ENCODE measurements around the gene RNF149.

The RNF149 gene

DNA sequence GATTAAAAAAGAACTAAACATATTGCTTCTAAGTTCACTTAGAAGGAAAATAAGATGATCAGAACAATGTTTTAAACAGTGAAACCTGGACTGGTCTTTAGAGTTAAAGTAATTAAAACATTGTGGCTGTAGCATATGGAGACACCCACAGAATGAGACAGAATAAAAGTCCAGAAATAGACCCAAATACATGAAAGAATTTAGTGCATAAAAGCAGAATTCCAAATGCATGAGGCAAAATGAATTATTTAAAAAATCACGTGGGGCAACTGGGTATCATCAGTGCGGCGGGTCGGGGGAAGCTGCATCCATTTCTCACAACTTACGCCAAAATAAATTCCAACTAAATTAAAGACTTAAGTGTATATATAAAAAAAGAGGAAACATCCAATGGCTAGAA is 12.1 kb downstream of the RNF149 start:
- DNase-seq (ENCODE audit: low read depth, low spot score), result no peak

DNA sequence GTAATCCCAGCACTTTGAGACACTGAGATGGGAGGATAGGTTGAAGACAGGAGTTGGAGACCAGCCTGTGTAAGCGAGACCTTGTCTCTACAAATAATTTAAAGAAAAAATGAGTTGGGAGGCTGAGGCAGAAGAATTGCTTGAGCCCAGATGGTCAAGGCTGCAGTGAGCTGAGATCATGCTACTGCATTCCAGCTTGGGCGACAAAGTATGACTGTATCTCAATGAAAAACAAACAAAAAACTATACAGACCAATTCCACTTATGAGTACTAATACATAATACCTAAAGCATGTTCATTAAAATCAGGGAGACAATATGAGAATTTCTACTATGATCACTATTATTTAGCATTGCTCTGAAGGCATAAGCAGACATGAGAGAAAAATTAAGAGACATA is 12.6 kb downstream of the RNF149 start:
- DNase-seq (ENCODE audit: low read depth, low spot score), result no peak

GRCh38 chr2:101294861-101295260 is 13.6 kb downstream of the RNF149 start:
- DNase-seq (ENCODE audit: low read depth, low spot score), result no peak

GRCh38 chr2:101293544-101293943 is 15.0 kb downstream of the RNF149 start:
- no peak for DNase-seq (ENCODE audit: low read depth, low spot score)

DNA sequence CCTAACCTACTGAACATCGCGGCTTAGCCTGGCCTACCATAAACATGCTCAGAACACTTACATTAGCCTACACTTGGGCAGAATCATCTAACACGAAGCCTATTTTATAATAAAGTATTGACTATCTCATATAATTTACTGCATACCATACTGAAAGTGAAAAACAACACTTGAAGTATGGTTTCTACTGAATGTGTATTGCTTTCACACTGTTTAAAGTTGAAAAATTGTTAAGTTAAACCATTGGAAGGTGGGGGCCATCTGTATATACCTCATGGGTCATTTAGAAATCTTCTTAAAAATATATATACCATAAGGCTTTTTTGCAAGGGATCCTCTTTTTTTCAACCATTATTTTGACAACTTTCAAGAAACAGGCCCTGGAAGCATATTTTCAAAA is 16.5 kb downstream of the RNF149 start:
- no peak for DNase-seq (ENCODE audit: low read depth, low spot score)

- DNase-seq (ENCODE audit: low read depth, low spot score), result no peak
Measured at GRCh38 chr2:101290711-101291110, 17.8 kb downstream of the RNF149 start.

- no peak for DNase-seq (ENCODE audit: low read depth, low spot score)
Measured at GRCh38 chr2:101287303-101287702, 21.2 kb downstream of the RNF149 start.

DNA sequence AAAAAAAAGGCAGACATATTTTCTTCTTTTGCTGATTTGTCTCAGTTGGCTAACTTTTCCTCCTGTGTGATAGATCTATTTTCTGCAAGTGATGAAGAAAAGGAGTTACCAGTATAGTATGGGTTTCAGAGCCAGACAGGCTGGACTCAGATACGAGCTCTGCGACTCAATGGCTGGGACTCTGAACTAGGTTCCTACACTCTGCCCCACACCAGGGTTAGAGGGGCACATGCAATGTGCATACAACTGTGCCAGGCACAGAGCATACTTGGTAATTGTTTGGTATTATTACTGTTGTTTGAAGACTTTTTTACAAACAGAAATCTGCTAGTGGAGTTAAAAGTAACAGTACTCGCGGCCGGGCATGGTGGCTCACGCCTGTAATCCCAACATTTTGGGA is 21.8 kb downstream of the RNF149 start:
- no peak for DNase-seq (ENCODE audit: low read depth, low spot score)

DNA sequence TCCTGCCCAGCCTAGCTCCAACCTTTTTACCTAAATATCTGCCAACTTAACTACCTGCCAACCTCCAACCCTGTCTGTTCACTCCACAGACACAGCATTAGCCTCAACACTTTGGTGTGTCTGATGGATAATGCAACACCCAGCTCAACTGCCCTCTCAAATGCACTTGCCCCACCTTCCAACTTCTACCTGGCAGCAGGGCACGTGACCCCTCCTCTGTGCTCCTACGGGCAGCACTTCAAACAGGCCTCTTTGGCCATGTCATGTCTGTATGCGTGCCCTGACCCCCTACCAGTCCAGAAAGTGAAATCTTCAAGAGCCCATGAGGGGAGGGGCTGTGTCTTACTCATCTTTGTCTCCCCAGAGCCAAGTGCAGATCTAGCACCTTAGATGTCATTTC is 25.5 kb downstream of the RNF149 start:
- DNase-seq (ENCODE audit: low read depth, low spot score), result no peak

DNA sequence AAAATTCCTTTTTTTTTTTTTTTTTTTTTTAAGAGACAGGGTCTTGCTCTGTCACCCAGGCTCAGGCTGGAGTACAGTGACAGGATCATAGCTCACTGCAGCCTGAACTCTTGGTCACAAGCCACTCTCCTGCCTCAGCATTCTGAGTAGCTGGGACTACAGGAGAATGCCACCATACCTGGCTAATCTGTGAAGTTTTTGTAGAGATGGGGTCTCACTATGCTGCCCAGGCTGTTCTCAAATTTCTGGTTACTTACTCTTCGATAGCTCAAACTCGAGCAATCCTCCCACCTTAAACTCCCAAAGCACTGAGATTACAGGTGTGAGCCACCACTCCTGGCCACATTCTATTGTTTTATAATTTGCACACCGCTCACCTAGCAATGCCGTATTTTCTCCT is 27.0 kb downstream of the RNF149 start:
- no peak for DNase-seq (ENCODE audit: low read depth, low spot score)

- DNase-seq (ENCODE audit: low read depth, low spot score), result no peak
Measured at GRCh38 chr2:101278925-101279324, 29.6 kb downstream of the RNF149 start.

DNA sequence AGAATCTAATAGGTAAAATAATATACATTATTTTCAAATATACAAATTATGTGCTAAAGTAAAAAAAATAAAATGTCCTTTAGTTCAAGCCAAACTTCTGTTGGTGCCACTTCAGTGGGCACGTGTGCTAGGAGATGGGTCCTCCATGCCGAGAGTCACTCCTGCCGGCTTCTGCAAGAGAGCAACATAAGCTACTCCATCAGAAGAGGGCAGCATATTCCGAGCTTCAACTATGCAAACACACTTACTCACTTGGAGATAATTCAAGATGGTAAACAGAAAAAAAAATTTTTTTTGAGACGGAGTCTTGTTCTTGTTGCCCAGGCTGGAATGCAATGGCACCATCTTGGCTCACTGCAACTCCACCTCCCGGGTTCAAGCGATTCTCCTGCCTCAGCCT is 31.4 kb downstream of the RNF149 start:
- DNase-seq (ENCODE audit: low read depth, low spot score), result no peak

DNA sequence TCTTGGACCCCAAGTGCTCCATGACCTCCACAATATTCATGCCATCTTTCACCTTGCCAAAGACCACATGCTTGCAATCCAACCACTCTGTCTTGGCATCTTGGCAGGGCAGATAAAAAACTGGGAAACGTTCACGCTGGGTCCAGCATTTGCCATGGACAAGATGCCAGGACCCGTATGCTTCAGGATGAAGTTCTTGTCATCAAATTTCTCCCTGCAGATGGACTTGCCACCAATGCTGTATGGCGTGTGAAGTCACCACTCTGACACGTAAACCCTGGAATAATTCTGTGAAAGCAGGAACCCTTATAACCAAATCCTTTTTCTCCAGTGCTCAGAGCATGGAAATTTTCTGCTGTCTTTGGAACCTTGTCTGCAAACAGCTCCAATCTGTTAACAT is 34.4 kb downstream of the RNF149 start:
- no peak for DNase-seq (ENCODE audit: low read depth, low spot score)

- no peak for DNase-seq (ENCODE audit: low read depth, low spot score)
Measured at GRCh38 chr2:101273056-101273455, 35.4 kb downstream of the RNF149 start.

DNA sequence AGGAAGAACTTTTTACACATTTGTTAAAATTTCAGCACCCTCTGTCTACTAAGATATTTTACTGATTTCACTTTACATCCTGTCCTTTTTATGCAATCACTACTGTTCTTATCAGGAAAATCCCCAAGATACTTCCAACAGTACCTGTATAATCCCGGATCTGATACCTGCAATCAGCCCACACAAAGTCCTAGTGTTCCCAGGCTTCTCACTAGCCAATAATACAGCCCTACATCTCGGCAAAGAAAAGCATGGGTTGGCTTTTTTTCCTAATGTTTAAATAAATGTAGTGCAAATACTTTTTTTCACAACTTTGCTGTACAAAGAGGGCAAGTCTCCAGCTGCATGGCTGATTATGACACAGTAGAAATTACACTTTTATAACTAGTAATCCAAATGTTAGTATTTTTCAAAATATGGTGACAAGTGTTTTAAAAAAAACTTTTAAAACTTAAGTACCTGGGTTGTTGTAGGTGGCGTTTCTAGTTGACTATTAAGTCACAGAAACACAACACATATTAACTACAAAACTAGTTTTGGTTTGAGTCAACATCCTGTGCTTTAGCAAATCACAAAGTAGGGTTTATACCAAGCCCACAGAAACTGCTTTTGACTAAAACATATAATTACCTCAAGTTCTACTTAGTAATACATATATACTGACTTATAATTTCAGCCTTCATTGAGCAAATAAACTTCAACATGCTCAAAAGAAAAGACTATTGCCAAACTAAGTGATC is 36.3 kb downstream of the RNF149 start:
- DNase-seq (ENCODE audit: low read depth, low spot score), result no peak

GRCh38 chr2:101270700-101271259 is 37.7 kb downstream of the RNF149 start:
- no peak for DNase-seq (ENCODE audit: low read depth, low spot score)

GRCh38 chr2:101267671-101268656 is 40.5 kb downstream of the RNF149 start:
- DNase-seq (ENCODE audit: low read depth, low spot score), result no peak

- no peak for DNase-seq (ENCODE audit: low read depth, low spot score)
Measured at GRCh38 chr2:101265893-101266499, 42.5 kb downstream of the RNF149 start.

- no peak for DNase-seq (ENCODE audit: low read depth, low spot score)
Measured at GRCh38 chr2:101264360-101264939, 44.1 kb downstream of the RNF149 start.

DNA sequence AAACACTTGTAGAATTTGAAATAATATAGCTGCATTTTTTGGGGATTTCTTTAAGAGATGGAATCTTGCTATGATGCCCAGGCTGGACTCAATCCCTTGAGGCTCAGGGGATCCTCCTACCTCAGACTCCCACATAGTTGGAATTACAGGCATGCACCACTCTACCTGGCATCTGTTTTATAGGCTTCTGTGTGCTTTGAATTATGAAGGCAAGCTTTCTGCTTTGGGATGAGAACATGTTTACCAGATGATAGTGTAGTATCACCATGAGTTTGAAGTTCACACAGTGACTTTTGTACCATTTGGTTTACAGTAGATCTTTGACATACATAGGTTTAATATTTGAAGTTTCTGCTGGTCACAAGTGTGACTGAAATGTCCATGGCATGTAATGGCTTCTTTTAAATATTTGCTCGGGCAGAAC is 45.1 kb downstream of the RNF149 start:
- DNase-seq (ENCODE audit: low read depth, low spot score), result no peak

DNA sequence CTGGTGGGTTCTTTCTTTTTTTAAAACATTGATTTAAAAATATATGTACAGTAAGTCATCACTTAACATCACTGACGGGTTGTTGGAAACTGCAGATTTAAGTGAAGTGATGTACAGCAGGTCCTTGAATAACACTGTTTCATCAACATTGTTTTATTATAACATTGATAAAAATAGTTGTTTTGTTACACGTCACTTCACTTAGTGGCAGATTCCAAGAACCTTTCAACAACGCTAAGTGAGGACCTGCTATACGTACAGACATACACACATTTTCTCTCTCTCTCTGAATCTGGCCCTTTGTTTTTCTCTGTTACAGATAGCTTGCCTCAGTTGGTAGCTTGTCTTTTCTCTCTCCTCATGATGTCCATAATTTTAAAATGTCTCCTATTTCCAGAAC is 46.4 kb downstream of the RNF149 start:
- no peak for DNase-seq (ENCODE audit: low read depth, low spot score)

GRCh38 chr2:101258804-101259203 is 49.7 kb downstream of the RNF149 start:
- DNase-seq (ENCODE audit: low read depth, low spot score), result no peak

All from activated naive CD8-positive, alpha-beta T cell treated with anti-CD3 and anti-CD28 coated beads, Interleukin-2, amount 50 U/mL, for 16 hours (primary cell).